Stimulated activated CD4-positive, alpha-beta T cell treated with anti-CD3 and anti-CD28 coated beads, Interleukin-4, amount 100 ng/mL, for 4 hours (primary cell): ENCODE data around the gene KMT2C.

Experiments used
- DNase-seq, 2 experiments: peaks; one replicate each; pipeline ENCODE4 v3.0.0-alpha.2; 2020

KMT2C gene

DNA sequence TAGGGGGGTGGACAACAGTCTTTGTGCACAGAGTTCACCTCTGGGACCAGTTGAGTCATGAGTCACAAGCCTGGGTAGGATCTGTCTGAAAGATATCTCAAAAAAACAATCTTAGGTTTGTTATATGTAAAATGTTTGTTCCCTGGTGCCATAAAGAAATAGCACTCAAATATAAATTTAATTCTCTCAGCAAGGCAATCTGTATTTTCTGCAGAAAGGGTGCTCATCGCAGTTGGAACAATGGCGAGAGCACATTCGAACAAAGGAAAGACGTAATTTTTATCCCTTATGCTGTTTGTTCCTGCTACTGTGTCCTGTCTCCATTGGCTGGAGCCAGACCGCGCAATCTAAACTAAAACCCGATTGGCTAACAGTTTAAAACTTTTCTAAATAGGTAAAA lies 346.6 kb downstream of the KMT2C start:
- DNase-seq: no peak

DNA sequence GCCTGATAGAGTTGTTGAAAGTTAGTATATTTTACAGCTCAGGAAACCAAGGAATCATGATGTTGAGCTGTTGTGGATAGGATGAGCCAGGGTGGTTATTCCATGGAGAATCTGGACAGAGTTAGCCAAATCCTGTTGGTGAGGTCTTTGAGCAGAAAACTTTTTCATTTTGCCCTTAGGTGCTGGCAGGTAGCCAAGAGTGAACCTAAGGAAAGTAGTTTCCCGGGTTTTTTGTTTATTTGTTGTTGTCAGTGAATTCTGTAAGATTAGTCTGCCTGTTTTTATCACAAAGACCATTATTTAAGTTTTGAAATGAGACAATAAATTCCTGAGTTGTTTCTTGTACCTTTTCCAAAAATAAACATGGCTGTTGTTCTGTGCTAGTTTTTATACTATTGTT lies 349.3 kb downstream of the KMT2C start:
- DNase-seq: no peak

DNA sequence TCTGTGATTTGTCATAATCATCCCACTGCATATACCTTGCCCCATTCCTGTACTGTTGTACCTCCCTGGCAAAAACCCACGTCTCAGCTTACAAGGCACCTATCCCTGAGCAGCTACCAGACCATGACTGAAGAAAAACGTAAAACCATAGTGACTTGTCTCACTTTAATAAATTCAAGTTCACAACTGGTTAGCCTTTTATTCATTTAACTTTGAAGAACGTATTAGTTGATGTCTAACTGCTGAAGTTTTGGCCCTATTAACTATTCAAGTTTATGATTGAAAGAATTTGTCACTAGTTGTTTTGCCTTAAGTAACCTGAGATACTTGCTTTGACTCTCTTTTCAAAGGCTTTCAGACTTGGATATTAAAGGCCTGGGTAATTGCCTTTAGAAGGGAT lies 350.7 kb downstream of the KMT2C start:
- no peak for DNase-seq
